Hepatocyte (in vitro differentiated cells): Measurements from ENCODE around the gene NHERF1.

Source experiments
- EZH2 ChIP-seq: fragments of 200-600 bp; sonication (generic); IDR thresholded peaks from 2 replicates; pipeline ENCODE4 v1.6.1; 2016; ENCODE audit warnings: antibody characterized with exemption, mild to moderate bottlenecking, borderline replicate concordance
- EZH2phosphoT487 ChIP-seq: fragments of 200-600 bp; sonication (generic); IDR thresholded peaks from one replicate; pipeline ENCODE4 v1.6.1; 2018; ENCODE audit warnings: antibody characterized with exemption, mild to moderate bottlenecking, low read depth, moderate library complexity; ENCODE audit not compliant: unreplicated experiment, severe bottlenecking
- TF ChIP-seq, protein P1 (sequence below): fragments of 200-600 bp; sonication (generic); IDR thresholded peaks from 2 replicates; pipeline ENCODE4 v1.5.1; 2016; ENCODE audit warnings: antibody characterized with exemption, mild to moderate bottlenecking; ENCODE audit not compliant: poor library complexity

DNA sequence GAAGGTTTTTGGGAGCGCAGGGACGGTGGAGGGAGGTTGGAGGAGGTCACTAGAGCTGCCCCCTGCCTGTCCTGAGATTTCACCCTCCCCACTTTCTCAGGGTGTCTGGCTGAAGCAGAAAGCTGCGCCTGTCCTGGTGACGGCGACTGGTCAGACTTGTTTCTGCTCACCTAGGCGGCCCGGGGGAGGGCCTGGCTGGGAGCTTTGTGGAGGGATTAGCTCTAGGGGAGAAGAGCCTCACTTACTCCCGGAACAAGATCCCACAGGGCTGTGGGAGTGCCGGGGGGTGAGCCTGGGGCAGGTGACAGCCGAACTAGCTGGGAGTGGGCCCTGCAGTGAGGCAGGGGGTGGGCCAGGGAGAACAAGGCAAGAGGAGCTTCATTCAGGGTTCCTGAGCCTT is 11.5 kb downstream of the NHERF1 start:
- TF ChIP-seq, protein P1, sequence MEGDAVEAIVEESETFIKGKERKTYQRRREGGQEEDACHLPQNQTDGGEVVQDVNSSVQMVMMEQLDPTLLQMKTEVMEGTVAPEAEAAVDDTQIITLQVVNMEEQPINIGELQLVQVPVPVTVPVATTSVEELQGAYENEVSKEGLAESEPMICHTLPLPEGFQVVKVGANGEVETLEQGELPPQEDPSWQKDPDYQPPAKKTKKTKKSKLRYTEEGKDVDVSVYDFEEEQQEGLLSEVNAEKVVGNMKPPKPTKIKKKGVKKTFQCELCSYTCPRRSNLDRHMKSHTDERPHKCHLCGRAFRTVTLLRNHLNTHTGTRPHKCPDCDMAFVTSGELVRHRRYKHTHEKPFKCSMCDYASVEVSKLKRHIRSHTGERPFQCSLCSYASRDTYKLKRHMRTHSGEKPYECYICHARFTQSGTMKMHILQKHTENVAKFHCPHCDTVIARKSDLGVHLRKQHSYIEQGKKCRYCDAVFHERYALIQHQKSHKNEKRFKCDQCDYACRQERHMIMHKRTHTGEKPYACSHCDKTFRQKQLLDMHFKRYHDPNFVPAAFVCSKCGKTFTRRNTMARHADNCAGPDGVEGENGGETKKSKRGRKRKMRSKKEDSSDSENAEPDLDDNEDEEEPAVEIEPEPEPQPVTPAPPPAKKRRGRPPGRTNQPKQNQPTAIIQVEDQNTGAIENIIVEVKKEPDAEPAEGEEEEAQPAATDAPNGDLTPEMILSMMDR, result no peak
- TF ChIP-seq EZH2 (no peak), EZH2phosphoT487 (no peak)
